SK-N-SH treated with all-trans-retinoic acid at 6 μM for 48 hours (cell line): ENCODE measurements around the gene PLPP3.

Experiments
- CREB5 ChIP-seq: fragments of 250-450 bp; sonication (Bioruptor Pico); IDR thresholded peaks from 2 replicates; pipeline ENCODE4 v1.5.1; 2020; ENCODE audit warnings: low read depth, mild to moderate bottlenecking, moderate library complexity
- CSDC2 ChIP-seq: fragments of 250-450 bp; sonication (Bioruptor Pico); IDR thresholded peaks from 2 replicates; pipeline ENCODE4 v1.5.0; 2020; ENCODE audit warnings: mild to moderate bottlenecking, moderate library complexity
- PATZ1 ChIP-seq: fragments of 250-450 bp; sonication (Bioruptor Pico); IDR thresholded peaks from 2 replicates; pipeline ENCODE4 v1.8.0; 2020; ENCODE audit warnings: mild to moderate bottlenecking, moderate library complexity, borderline replicate concordance
- TCF4 ChIP-seq: fragments of 250-450 bp; sonication (Bioruptor Pico); IDR thresholded peaks from 2 replicates; pipeline ENCODE4 v1.8.0; 2021; ENCODE audit warnings: mild to moderate bottlenecking, moderate library complexity, borderline replicate concordance
- TOX ChIP-seq: fragments of 250-450 bp; sonication (Bioruptor Pico); IDR thresholded peaks from 2 replicates; pipeline ENCODE4 v1.8.0; 2021; ENCODE audit warnings: mild to moderate bottlenecking, moderate library complexity, borderline replicate concordance
- TSHZ2 ChIP-seq: fragments of 250-450 bp; sonication (Bioruptor Pico); IDR thresholded peaks from 2 replicates; pipeline ENCODE4 v1.5.0; 2020; ENCODE audit warnings: mild to moderate bottlenecking, moderate library complexity
- ZFP3 ChIP-seq: fragments of 250-450 bp; sonication (Bioruptor Pico); IDR thresholded peaks from 2 replicates; pipeline ENCODE4 v1.5.0; 2020; ENCODE audit warnings: mild to moderate bottlenecking, moderate library complexity
- ZNF8 ChIP-seq: fragments of 450-650 bp; formaldehyde crosslinking; IDR thresholded peaks from 2 replicates; pipeline ENCODE4 v1.5.0; 2020; ENCODE audit warnings: mild to moderate bottlenecking, moderate library complexity

GRCh38 chr1:56511364-56511763 lies 68.0 kb downstream of the PLPP3 start:
- no peak for TF ChIP-seq ZFP3 (CRISPR knock-in tag)
- TF ChIP-seq PATZ1 (CRISPR knock-in tag), result no peak
- TF ChIP-seq CREB5 (CRISPR knock-in tag), result no peak
- no peak for TF ChIP-seq ZNF8 (CRISPR knock-in tag)
- TF ChIP-seq CSDC2 (CRISPR knock-in tag), result no peak
- TF ChIP-seq TCF4 (CRISPR knock-in tag), result no peak
- no peak for TF ChIP-seq TOX (CRISPR knock-in tag)
- TF ChIP-seq TSHZ2 (CRISPR knock-in tag), result no peak
